Glomerular visceral epithelial cell (primary cell): ENCODE results near the gene CAVIN1.
"Not testable (repeated sequence)": the region's sequence is repeated elsewhere in the genome, so short reads cannot be mapped to it uniquely, and the experiment has no call there.

Experiments
- DNase-seq: peaks from one replicate; pipeline ENCODE4 v3.0.0-alpha.2; 2016; ENCODE audit errors: extremely low spot score

The CAVIN1 gene

DNA sequence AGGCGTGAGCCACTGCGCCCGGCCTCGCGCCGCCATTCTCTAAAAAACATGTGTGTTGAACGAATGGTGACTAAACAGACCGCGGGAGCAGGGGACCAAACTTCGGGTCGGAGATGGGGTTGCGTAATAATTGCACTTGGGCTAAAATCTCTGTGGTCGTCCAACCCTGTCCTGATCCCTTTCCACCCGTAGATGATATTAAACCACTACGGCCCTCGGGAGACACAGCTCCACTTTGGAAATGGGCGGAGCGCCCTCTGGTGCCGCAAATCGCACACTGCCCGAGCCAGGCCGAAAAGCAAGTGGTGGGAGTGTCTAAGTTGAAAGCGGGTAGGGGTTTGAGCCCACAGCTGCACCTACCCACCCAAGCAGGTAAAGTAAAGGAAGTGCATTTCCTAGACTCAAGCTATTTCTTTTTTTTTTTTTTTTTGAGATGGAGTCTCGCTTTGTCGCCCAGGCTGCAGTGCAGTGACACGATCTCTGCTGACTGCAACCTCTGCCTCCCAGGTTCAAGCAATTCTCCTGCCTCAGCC lies 17.0 kb downstream of the CAVIN1 start:
- DNase-seq, result peak; percentile 55

DNA sequence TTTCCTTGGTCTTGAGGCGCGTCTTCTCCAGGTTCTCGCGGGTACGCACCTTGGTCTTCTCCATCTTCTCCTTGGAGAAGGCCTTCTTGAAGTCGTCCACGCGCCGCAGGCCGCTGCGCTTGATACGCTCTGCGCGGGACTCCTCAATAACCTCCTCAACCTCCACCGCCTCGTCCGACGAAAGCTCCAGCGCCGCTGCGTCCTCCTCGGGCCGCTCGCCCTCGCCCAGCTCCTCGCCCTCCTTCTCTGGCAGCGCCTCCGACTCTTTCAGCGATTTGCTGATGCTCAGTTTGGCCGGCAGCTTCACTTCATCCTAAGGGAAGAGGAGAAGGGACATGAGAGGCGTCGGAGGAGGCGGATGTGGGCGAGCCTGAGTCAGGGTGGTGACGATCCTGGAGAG lies 18.0 kb downstream of the CAVIN1 start:
- no peak for DNase-seq

GRCh38 chr17:42404326-42405055 lies 18.6 kb downstream of the CAVIN1 start:
- DNase-seq, result no peak

DNA sequence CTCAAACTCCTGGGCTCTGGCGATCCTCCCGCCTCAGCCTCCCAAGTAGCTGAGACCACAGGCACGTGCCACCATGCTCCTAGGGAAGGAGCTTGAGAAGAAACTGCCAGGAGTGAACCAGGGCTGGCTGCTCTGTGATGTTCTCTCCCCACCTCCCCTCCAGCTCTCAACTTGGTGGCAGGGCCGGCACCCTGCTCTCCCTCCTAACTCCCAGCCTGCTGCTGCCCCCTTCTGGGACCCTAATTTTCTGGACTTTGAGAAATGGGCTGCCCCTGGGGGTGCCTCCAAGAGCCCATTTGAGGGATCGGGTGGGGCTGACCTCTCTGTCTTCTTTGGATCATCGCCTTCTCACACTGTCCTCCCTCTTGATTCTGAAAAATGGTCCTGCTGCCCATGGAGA lies 19.9 kb downstream of the CAVIN1 start:
- DNase-seq, result no peak

GRCh38 chr17:42402117-42402516 lies 20.9 kb downstream of the CAVIN1 start:
- no peak for DNase-seq

DNA sequence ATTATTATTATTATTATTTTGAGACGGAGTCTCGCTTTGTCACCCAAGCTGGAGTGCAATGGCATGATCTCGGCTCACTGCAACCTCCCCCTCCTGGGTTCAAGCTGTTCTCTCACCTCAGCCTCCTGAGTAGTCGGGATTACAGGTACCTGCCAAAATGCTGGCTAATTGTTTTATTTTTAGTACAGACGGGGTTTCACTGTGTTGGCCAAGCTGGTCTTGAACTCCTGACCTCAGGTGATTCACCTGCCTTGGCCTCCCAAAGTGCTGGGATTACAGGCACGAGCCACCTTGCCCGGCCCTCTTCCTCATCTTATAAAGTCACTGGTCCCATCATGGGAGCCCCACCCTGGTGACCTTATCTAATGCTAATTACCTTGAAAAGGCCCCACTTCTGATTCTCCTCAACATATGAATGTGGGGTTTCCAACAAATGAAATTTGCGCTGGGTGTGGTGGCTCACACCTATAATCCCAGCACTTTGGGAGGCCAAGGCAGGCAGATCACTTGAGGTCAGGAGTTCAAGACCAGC lies 22.1 kb downstream of the CAVIN1 start:
- not testable (repeated sequence) for DNase-seq

GRCh38 chr17:42399948-42400843 lies 22.9 kb downstream of the CAVIN1 start:
- no peak for DNase-seq

GRCh38 chr17:42399121-42399520 lies 23.9 kb downstream of the CAVIN1 start:
- no peak for DNase-seq

GRCh38 chr17:42395601-42396000 lies 27.5 kb downstream of the CAVIN1 start:
- DNase-seq, result not testable (repeated sequence)

GRCh38 chr17:42394838-42395237 lies 28.2 kb downstream of the CAVIN1 start:
- no peak for DNase-seq

DNA sequence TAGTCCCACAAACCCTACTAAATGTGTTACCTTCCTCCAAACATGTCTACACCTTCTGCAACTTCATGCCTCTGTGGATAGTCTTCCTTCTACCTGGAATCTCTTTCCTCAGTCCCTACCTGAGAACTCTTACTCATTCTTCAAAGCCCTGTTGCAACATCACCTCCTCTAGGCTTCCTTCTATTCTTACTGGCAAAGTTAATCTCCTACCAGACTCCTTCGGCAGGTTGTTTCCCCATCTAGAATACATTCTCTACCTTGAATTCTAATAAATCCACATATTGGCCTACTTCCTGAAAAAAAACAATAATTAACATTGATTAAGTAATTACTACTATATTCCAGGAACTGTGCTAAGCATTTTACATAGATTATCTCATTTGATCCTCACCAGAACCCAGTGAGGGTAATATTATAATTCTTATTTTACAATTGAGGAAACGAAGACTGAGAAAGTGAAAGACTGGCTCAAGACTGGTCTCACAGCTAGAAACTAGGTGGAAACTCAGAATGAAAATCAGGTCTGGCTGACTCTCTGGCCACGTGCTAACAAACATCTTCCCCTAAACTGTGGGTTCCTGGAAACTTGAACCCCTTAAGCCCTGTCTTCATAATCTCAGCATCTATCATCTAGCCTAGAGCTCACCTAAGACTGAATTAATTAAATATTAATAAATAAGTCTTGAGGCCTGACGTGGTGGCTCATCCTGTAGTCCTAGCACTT lies 30.2 kb downstream of the CAVIN1 start:
- DNase-seq, result no peak

DNA sequence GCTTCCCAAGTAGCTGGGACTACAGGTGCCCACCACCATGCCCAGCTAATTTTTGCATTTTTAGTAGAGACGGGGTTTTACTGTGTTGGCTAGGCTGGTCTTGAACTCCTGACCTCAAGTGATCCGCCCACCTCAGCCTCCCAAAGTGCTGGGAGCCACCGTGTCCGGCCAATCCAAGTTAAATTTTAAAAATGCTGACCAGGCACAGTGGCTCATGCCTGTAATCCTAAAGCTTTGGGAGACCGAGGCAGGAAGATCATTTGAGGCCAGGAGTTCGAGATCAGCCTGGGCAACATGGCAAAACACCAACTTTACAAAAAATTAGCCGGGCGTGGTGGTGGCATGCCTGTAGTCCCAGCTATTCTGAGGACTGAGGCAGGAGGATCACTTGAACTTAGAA lies 31.6 kb downstream of the CAVIN1 start:
- DNase-seq, result not testable (repeated sequence)

GRCh38 chr17:42389899-42390298 lies 33.2 kb downstream of the CAVIN1 start:
- DNase-seq, result no peak

GRCh38 chr17:42389135-42389417 lies 34.0 kb downstream of the CAVIN1 start:
- no peak for DNase-seq

DNA sequence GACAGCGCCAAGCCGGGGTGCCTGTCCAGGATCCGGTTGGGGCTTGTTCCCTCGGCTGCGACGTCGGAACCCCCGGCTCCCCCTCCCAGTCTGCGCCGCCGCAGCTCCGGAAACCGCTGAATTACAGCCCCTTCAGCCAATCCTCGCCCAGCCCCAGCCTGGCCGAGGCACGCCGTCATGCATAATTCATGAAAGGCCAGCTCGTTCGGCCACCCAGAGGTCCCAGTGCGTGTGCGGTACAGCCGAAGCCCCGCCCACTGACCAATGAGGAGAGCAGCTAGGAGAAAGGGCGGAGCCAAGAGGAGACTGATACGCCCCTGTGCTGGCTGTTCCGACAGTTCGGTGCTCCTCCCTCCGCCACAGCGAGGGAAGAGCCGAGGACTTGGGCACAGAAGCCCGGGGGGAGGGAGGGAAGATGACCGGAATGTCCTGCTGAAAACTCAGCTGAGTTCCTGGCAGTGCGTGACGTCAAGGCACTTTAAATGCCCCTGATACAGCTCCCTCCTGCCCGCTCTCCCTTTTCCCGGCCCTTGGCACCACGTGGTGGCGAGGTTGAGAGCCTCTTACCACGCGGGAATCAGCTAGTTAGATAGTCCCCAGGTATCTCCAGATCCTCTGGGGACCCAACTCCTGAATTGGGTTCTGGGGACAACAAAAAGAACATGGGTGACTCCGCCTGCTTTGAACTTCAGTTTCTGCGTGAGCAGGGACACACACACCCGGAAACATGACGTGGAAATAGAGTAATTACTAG lies 34.5 kb downstream of the CAVIN1 start, which contains the start of gene STAT3:
TSS of gene STAT3 (minus strand) at position 62 of the 754 bp plus-strand sequence. CDS start 39,926 bp downstream, outside the sequence.
- DNase-seq, result peak; percentile 100

DNA sequence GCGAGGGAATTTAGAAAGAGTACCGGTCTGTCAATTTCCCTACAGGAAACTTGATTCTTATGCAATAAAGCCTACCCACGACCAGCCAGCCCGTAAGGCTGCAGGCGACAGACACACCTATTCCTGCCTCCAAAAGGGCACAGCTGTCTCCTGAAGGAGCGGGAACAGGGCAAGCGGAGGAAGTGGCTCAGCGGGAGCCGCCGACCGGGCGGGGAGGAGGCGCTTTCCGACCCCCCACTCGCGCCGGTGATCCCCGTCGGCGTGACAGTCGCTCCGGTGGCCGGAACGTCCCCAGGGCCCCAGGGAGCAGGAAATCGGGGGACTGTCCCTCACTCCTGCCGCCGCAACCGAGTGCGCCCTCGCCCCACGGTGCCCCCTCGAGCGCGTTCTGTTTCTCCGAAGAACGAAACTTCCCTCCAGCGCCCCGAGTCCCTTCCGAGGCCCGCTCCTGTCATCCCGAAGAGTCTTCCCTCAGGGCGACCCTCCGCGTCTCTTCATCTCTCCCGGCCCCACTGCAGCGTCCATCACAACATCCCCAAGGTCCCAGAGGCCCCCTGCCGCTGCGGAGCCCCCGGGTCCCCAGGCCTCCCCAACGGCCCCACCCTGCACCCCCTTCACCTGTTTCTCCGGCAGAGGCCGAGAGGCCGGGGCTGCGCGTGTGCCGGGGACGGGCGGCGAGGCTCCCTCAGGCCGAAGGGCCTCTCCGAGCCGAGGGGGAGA lies 35.2 kb downstream of the CAVIN1 start:
- peak; percentile 42 for DNase-seq

GRCh38 chr17:42386777-42387657 lies 36.0 kb downstream of the CAVIN1 start:
- peak; percentile 21 for DNase-seq

- no peak for DNase-seq
These were observed 41.2 kb downstream of the CAVIN1 start for GRCh38 chr17:42381898-42382297.

DNA sequence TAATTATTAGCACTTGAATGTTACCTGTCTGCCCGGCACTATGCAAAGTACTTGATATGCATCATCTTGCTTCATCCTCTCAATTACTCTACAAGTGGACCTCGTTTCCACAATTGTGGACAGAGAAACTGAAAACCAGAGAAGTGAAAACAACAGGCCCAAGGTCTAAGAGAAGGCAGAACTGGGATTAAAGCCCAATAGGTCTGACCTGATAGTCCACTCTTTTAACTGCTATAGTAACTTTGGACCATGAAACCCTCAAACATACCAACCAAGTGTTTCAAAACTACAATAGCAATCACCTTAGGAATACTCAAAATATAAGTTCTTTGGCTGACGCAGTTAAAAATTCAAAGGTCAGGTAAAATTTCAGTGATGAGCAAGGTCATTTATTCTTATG lies 42.1 kb downstream of the CAVIN1 start:
- DNase-seq, result no peak
